PFSK-1 (cell line): Measurements from ENCODE around the gene KRT23.

Experiments
- FOXP2 ChIP-seq: optimal IDR thresholded peaks from 2 replicates; pipeline ENCODE3; 2011; ENCODE audit warnings: borderline replicate concordance, control low read depth, inconsistent platforms; ENCODE audit not compliant: insufficient read depth; ENCODE audit errors: extremely low read length, extremely low read depth
- POLR2AphosphoS5 ChIP-seq: IDR thresholded peaks from 2 replicates; pipeline ENCODE4 v1.6.1; 2012; ENCODE audit warnings: low read depth, mild to moderate bottlenecking, control low read depth, low read length, moderate library complexity
- REST ChIP-seq, 2 experiments: IDR thresholded peaks; 2 replicates each; pipeline versions ENCODE4 v1.6.1 to v1.8.0; 2011 to 2012; ENCODE audit warnings: low read depth in 2 of 2, low read length in 2 of 2, control low read depth in 1 of 2, inconsistent platforms in 1 of 2, mild to moderate bottlenecking in 1 of 2, moderate library complexity in 1 of 2; ENCODE audit not compliant: insufficient read depth in 1 of 2
- SIN3A ChIP-seq: IDR thresholded peaks from 2 replicates; pipeline ENCODE4 v1.6.1; 2012; ENCODE audit warnings: mild to moderate bottlenecking, low read length, moderate library complexity, borderline replicate concordance; ENCODE audit not compliant: insufficient read depth
- TAF1 ChIP-seq: IDR thresholded peaks from 2 replicates; pipeline ENCODE4 v1.6.1; 2012; ENCODE audit warnings: low read length, control low read depth, borderline replicate concordance; ENCODE audit not compliant: insufficient read depth

The KRT23 gene

DNA sequence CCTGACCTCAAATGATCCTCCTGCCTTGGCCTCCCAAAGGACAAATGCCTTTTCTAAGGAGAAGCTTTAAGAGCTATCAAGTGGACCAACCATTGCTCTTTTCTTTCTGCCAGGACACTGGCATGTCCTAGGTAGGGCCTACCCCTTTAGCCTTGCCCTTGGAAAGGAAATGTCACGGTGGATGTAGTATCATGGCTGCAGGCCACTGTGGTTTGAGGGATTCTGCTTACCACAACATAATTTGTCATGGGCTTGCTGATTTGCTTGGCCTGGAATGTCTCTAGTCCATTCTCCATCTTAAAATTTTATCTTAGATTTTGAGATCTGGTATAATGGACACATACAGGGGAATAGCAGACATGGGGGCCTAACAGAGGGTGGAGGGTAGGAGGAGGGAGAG lies 58.4 kb downstream of the KRT23 start:
- no peak for TF ChIP-seq SIN3A
- no peak for TF ChIP-seq FOXP2
- TF ChIP-seq POLR2AphosphoS5: no peak
- TF ChIP-seq TAF1: no peak
- TF ChIP-seq REST (IDR thresholded peaks at IDR 0.05; ENCODE audit: insufficient read depth in 1 of 2, low read depth in 2 of 2, low read length in 2 of 2): no peak

DNA sequence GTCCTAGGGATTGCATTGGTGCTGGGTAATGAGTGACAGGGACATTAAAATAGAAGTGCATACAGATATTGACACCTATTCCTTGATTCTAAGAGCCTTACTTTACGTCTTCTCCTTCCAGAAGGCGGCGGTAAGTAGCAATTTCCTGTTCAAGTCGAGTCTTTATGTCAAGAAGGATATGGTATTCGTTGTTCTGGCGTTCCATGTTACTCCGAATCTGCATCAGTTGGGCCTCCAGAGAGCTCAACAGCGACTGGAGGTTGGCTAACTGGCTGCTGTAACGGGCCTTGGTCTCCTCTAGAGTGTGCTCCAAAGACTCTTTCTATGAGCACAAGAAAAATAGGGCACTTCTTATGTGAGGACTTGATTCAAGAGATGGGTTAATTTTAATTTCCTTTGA lies 59.4 kb downstream of the KRT23 start:
- TF ChIP-seq POLR2AphosphoS5: no peak
- no peak for TF ChIP-seq SIN3A
- TF ChIP-seq TAF1: no peak
- TF ChIP-seq FOXP2: no peak
- TF ChIP-seq REST (IDR thresholded peaks at IDR 0.05; ENCODE audit: insufficient read depth in 1 of 2, low read depth in 2 of 2, low read length in 2 of 2): no peak

DNA sequence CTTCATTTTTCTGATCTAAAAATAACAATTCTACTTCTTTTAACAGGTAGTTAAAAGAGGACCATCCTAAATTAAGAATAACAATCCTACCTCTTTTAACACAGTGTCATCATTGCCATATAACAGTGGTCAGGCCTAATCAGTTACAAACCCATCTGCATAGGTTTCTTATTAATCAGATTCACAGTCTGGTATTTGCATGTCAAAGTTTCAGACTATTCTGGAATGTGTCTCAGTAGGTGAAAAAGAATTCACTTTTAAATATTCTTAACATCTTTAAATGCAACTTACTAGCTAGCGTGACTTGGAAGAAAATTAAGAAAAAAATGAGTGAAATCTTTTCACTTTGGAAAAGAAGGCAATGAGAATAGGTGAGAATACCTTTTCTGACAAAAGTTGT lies 63.6 kb downstream of the KRT23 start:
- TF ChIP-seq TAF1: no peak
- no peak for TF ChIP-seq REST (IDR thresholded peaks at IDR 0.05; ENCODE audit: insufficient read depth in 1 of 2, low read depth in 2 of 2, low read length in 2 of 2)
- TF ChIP-seq POLR2AphosphoS5: no peak
- no peak for TF ChIP-seq FOXP2
- no peak for TF ChIP-seq SIN3A

- no peak for TF ChIP-seq REST (IDR thresholded peaks at IDR 0.05; ENCODE audit: insufficient read depth in 1 of 2, low read depth in 2 of 2, low read length in 2 of 2)
- no peak for TF ChIP-seq POLR2AphosphoS5
- TF ChIP-seq SIN3A: no peak
- no peak for TF ChIP-seq TAF1
Observed at GRCh38 chr17:40873255-40873654, 64.2 kb downstream of the KRT23 start.
